COLO829 (cell line): Measurements from ENCODE around the gene FBXO22.
A peak's percentile ranks its signal among the peaks of the same experiment; 100 is the strongest.
"Not testable (repeated sequence)": the region's sequence is repeated elsewhere in the genome, so short reads cannot be mapped to it uniquely, and the experiment has no call there.

Source experiments
- DNase-seq: peaks from one replicate; pipeline ENCODE4 v3.0.0; 2012; ENCODE audit warnings: low spot score

FBXO22 gene

DNA sequence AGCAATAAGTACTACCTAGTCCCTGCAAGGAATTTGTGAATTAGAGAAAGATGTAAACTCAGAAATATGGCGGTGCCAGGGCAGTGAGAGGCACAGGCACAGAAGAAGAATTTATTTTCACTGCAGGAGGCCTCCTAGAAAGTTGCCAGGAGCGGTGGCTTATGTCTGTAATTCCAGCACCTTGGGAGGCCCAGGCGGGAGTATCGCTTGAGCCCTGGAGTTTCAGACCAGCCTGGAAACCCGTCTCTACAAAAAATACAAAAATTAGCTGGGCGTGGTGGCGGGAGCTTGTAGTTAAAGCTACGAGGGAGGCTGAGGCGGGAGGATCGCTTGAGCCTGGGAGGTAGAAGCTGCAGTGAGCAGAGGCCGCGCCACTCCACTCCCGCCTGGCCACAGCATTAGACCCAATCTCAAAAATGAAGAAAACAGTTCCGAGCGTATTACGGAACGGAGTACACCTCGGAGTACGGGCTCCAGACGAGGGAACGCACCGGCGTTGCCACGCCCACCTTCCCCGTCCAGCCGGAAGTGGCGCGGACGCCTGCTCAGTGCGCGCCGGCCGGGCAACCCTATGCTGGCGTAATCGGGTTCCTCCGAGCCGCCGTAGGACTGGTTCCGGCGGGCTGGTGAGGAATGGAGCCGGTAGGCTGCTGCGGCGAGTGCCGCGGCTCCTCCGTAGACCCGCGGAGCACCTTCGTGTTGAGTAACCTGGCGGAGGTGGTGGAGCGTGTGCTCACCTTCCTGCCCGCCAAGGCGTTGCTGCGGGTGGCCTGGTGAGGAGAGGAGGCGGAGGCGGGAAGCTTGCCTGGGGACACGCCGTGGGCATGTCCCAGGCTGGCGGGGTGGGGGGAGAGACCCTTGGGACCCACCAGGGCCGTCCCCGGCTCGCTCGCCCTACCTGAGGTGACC lies at the start of gene FBXO22:
Gene FBXO22, plus strand, starts transcription at position 548 of the 909 bp plus-strand sequence. Its CDS starts 86 bp downstream, at position 634.
- DNase-seq = peak; percentile 54

DNA sequence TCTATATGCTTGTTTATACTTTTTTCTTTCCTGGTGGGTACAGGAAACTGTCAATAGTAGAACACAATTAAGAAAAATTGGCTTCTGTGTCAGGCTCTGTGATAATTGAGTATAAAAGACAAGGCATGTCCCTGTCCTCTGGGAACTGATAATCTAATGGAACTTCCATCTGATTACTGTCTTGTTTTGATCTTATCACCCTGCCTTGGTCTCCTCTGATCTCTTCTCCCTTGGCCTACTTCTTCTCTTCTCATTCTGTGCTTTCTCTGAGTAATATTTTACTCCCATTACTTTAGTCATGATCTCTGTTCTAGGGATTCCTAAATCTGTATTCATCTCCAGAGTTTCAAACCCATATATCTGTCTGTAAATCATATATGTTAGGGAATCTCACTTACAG lies 45.8 kb upstream of the FBXO22 start:
- no peak for DNase-seq

DNA sequence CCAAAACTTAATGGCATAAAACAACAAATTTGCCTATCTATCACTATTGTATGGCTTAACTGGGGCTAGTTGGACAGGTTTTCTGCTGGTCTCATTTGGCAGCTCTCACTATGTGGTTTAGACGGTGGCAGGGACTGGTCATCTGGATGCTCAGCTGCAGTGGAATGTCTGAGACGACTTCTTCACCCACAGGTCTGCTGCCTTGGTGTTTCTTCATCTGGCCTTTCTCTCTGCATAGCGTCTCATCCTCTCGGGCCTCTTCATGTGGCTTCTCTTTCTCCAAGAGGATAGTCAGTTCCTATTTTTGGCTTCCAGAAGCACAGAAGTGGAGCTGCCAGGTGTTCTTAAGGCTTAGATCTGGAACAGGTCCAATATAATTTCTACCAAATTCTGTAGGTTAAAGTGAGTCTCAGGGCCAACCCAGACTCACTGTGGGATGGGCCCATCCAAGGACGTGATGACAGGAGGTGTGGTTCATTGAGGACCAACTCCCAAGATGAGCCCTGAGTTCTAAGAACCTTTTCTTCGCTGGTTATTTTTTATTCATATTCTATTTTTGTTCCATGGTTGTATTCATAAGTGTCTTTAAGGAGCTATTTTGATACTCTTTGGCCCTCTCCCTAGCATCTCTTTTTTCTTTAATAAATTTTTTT lies 41.8 kb upstream of the FBXO22 start:
- no peak for DNase-seq

DNA sequence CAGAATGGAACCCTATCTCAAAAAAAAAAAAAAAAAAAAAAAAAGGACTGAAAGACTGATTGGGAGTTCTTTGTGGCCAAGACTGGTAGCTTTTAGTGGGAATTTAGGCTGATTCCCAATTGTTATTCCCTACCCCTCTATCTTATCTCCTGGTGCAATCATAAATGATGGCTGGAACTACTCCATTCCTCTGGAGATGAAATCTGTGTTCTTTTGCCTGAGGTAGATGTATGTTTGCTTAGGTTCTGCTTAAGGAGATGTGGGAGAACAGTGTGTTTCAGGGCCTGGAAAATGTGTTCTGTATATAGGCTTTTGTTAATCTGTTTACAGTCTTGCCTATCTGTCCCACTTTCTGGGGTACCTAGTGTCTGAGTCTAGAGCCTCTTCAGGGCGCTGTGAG lies 40.9 kb upstream of the FBXO22 start:
- no peak for DNase-seq

GRCh38 chr15:75864213-75865059 lies 39.2 kb upstream of the FBXO22 start:
- no peak for DNase-seq

DNA sequence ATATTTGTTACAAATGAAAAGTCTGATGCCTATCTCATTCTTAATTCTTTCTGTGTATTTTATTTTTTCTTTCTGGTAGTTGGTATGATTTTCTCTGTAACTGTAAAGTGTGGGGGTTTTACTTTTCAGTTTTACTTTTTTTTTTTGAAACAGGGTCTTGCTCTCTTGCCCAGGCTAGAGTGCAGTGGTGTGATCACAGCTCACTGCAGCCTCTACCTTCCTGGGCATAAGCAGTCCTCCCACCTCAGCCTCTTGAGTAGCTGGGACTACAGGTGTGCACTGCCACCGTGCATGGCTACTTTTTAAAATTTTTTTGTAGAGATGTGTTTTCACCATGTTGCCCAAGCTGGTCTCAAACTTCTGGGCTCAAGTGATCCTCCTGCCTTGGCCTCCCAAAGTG lies 37.6 kb upstream of the FBXO22 start:
- not testable (repeated sequence) for DNase-seq

DNA sequence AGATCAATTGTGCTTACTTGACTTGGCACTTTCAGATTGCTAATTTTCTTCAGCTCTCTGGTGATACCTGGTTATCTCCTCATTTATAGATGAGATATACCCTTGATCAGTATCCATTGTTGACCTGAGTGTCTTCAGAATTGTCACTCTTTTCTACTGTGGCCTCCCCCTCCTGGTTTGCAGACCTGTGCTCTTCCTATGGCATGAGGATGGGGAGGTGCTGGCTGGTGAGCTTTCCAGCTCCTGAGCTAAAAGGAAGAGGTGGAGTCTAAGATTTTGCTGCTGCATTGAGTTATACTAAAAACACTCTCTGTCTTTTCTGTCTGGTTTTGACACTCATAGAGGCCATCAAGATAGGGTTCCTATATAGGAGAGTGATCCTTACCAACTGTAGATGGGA lies 36.8 kb upstream of the FBXO22 start:
- no peak for DNase-seq

DNA sequence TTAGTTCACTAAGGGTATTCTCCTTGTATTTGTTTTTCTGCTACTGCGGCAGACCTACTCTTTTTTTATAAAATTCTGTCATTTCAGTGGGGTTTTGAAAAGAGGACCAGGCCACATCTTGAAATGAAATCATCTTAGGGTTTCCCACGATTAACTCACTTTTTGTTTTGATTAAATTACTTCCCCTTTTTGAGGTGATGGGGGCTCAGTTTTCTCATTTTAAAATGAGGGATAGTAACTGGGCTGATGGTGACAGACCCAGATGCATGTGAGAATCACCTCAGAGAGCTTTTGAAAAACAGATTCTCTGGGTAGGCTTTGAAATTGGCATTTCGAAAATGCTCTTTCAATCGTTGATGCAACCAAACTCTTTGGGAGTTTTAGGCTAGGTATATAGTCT lies 36.2 kb upstream of the FBXO22 start:
- DNase-seq = no peak

DNA sequence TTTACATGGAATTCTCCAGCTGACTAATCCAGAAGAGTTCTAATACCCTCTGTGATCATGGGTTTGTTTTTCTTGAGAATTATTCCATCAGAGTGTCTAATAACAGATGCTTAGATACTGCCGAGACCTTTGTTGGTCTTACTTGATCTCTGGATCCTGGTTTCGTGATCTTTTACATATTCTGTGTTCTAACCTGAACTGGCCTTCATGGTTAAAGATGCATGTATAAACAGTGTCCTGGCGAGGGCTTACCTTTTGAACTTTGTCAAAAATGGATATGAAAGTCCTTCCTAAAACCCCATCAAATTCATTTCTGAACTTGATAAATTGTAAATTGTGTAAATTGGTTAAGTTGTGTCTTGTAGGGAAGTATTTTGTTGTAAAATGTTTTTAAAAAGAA lies 35.7 kb upstream of the FBXO22 start:
- DNase-seq = no peak

DNA sequence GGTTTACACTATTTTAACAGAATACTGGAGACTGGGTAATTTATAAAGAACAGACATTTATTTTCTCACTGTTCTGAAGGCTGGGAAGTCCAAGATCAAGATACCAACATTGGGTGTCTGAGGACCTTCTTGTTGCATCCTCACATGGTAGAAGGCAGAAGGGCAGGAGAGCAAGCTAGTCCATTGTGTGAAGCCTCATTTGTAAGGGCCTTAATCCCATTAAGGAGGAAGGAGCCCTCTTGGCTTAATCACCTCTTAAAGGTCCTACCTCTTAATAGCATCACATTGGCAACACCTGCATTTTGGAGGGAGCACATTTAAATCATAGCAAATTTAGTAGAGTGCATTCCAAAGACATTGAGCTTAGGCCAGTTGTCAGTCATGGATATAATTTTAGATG lies 34.2 kb upstream of the FBXO22 start:
- DNase-seq = no peak

DNA sequence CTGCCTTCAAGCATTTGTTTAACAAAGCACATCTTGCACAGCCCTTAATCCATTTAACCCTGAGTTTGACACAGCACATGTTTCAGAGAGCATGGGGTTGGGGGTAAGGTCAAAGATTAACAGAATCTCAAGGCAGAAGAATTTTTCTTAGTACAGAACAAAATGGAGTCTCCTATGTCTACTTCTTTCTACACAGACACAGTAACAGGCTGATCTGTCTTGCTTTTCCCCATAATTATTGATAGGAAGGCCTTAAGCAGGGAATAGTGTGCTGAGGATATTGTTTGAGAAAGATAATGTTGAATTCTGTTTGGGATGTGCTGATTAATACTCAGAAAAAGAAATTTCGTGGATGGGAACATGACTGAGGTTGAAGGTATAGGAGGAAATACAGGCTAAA lies 32.1 kb upstream of the FBXO22 start:
- DNase-seq = not testable (repeated sequence)

- DNase-seq = no peak
These were observed 31.2 kb upstream of the FBXO22 start for GRCh38 chr15:75872403-75872990.

GRCh38 chr15:75884041-75884440 lies 19.6 kb upstream of the FBXO22 start:
- no peak for DNase-seq

DNA sequence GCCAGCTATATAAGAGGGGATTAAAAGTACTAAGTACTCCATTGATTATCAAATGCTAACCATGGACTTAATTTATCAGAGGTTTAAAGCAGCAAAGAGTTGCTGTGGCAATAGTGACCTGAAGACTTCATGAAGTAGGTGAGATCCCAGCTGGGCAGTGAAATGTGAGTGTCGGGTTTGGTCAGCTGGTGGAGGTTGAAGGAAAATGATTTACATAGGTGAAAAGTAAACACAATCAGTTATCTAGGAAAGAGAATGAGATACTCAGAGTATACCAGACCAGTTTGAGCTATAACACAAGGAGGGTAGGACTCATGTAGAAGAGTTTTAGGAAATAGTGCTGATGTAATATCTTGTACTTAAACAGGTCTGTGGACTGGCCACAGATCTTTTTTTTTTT lies 16.5 kb upstream of the FBXO22 start:
- no peak for DNase-seq

DNA sequence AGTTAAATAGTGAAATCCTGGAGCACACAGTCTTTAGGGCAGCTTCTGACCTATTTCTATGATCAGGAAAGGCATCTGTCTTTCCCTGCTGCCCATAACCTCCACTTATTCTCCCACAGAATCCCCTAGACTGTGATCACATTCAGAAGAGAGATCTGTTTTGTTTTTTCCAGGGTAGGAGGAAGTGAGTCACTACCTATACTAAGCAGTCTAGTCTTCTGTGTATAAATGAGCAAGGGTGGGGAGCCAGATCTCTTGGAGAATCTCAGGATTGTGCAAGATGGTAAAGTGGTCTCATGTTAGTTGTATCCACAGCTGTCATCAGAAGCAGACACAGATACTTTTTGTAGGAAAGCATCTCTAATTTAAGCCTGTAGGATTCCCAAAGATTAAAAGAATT lies 11.8 kb upstream of the FBXO22 start:
- DNase-seq = peak; percentile 57

GRCh38 chr15:75895731-75896130 lies 7.9 kb upstream of the FBXO22 start:
- no peak for DNase-seq

DNA sequence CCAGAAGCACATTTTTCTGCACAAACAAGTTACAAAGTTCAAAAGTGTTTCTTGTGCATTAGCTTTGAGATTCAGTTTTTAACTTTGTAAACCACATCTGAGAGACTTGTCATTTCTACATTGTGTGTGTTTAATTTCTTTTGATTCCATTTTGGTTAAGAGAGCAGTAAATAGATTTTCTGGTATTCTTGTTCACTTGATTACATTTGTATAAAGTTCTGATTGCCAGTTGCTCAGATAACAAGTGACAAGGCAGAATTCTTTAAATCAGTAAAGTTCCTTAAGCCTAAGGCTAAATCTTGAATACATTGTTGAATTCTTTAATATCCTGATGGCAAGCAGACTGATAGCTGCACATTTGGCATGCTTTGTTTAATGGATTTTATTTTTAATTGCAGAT lies 3.1 kb upstream of the FBXO22 start:
- no peak for DNase-seq

DNA sequence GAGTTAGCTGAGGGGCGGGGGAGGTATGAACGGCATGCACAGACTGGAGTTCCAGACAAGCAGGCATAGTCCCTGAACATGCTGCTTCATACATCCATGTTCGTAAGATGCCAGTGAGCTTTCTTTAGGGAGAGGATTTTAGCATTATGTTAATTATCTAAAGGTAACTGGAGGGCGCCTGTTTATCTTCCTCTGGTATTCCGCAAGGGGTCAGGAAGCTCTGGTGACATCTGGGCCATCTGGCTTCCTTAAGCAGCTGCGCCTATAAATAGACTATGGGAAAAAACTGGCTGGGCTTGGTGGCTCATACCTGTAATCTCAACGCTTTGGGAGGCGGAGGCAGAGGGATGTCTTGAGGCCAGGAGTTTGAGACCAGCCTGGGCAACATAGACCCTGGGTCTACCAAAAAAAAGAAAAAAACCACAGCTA lies 1.5 kb upstream of the FBXO22 start:
- no peak for DNase-seq

DNA sequence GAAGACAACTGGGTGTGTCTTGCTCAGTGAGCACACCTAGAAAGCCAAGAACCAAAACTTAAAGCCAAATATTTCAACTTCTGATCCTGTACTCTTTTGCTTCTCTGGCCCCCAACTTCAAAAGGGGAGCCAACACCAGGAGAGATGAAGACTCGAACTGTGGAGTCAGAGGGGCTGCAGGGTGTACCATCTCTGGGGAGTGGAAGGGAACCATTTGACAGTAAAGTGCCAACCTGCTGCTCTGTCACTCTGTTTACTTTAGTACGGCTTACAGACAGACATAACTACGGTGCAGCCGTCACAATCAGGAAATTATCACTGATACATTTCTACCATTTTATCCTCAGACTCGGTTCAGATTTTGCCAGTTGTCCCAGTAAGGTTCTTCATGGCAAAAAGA lies 1.6 kb downstream of the FBXO22 start:
- no peak for DNase-seq

- not testable (repeated sequence) for DNase-seq
These were observed 6.7 kb downstream of the FBXO22 start for GRCh38 chr15:75910355-75910754.

- DNase-seq = no peak
These were observed 13.3 kb downstream of the FBXO22 start for GRCh38 chr15:75916978-75917377.

DNA sequence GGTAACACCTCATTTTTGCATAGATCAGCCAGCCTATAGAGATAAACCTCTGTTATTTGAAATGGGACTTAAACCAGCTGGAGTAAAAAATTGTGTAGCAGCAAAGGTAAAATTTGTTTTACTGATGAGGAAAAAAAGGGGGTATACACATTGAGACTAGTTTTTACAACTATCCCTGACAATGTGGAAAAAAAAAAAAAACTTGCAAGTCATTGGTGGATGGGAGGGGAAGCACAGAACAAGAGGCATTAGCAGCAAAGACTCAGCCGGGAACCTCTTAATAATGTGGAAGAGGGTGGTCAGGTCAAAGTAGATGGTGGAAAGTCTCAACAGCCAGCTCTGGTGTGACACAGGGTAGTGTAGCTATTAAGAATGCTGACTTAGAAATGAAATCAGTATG lies 14.5 kb downstream of the FBXO22 start:
- no peak for DNase-seq
